GM12873 (cell line): ENCODE measurements around the gene DTNBP1.

Source experiments
- CTCF ChIP-seq: IDR thresholded peaks from 2 replicates; pipeline ENCODE4 v1.5.1; 2012; ENCODE audit warnings: low read depth, mild to moderate bottlenecking, moderate library complexity, low read length, control low read depth; ENCODE audit not compliant: insufficient read depth; ENCODE audit errors: missing control alignments

DTNBP1 gene

GRCh38 chr6:15690510-15690909, 27.7 kb upstream of the DTNBP1 start:
- no peak for TF ChIP-seq CTCF

GRCh38 chr6:15689586-15690482, 27.0 kb upstream of the DTNBP1 start:
- TF ChIP-seq CTCF, result peak; percentile 4

GRCh38 chr6:15685619-15686018, 22.8 kb upstream of the DTNBP1 start:
- no peak for TF ChIP-seq CTCF

GRCh38 chr6:15682965-15683822, 20.4 kb upstream of the DTNBP1 start:
- no peak for TF ChIP-seq CTCF

GRCh38 chr6:15681946-15682345, 19.1 kb upstream of the DTNBP1 start:
- TF ChIP-seq CTCF, result no peak

- TF ChIP-seq CTCF, result no peak
Measured at GRCh38 chr6:15678514-15678913, 15.7 kb upstream of the DTNBP1 start.

- TF ChIP-seq CTCF, result no peak
Measured at GRCh38 chr6:15677822-15678221, 15.0 kb upstream of the DTNBP1 start.
